IPS DF 4.7 (cell line): ENCODE measurements around the gene PCDHA6.
"Not testable (repeated sequence)": the region's sequence is repeated elsewhere in the genome, so short reads cannot be mapped to it uniquely, and the experiment has no call there.

ENCODE experiments used
- DNase-seq: peaks from one replicate; pipeline ENCODE4 v3.0.0-alpha.2; 2013; ENCODE audit warnings: low spot score; ENCODE audit errors: extremely low read depth

Gene PCDHA6

DNA sequence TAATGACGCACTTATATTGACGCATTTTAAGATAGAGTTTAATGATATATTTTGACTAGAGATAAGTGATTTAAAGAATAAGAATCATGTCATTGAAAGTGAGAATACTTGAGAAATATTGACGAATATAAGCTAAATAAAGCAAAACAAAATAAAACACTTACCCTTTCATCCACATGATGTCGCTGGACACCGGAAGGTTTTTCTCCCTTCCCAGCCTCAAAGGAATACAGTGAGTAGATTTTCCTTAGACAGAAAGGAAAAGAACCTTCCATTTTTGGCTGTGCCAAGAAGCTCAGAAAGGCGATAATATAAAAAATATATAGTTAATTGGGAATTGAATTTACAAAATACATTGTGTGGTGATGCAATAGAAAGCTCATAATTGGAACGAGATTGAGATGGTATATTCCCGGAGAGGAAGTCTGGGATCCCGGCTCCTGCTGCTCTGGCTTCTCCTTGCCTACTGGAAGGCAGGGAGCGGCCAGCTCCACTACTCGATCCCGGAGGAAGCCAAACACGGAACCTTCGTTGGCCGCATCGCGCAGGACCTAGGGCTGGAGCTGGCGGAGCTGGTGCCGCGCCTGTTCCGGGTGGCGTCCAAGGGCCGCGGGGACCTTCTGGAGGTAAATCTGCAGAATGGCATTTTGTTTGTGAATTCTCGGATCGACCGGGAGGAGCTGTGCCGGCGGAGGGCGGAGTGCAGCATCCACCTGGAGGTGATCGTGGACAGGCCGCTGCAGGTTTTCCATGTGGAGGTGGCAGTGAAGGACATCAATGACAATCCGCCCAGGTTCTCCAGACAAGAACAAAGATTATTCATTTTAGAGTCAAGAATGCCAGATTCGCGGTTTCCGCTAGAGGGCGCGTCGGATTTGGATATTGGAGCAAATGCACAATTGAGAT lies 6.1 kb upstream of the PCDHA6 start, which contains the start of gene PCDHA5:
Gene PCDHA5 (plus strand): TSS at position 239 of the 906 bp plus-strand sequence.
- no peak for DNase-seq

GRCh38 chr5:140822281-140822629 lies 5.5 kb upstream of the PCDHA6 start:
- DNase-seq: no peak

DNA sequence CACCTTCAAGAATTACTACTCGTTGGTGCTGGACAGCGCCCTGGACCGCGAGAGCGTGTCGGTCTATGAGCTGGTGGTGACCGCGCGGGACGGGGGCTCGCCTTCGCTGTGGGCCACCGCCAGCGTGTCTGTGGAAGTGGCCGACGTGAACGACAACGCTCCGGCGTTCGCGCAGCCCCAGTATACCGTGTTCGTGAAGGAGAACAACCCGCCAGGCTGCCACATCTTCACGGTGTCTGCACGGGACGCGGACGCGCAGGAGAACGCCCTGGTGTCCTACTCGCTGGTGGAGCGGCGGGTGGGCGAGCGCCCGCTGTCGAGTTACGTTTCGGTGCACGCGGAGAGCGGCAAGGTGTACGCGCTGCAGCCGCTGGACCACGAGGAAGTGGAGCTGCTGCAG lies 4.8 kb upstream of the PCDHA6 start:
- DNase-seq: not testable (repeated sequence)

DNA sequence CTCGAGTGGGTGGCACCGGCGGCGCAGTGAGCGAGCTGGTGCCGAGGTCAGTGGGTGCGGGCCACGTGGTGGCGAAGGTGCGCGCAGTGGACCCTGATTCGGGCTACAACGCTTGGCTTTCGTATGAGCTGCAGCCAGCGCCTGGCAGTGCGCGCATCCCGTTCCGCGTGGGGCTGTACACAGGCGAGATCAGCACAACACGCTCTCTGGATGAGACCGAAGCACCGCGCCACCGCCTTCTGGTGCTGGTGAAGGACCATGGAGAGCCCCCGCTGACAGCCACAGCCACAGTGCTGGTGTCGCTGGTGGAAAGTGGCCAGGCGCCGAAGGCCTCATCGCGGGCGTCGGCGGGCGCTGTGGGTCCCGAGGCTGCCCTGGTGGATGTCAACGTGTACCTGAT lies 4.3 kb upstream of the PCDHA6 start:
- DNase-seq: no peak

GRCh38 chr5:140828362-140828737 lies 590 bp downstream of the PCDHA6 start:
- no peak for DNase-seq

DNA sequence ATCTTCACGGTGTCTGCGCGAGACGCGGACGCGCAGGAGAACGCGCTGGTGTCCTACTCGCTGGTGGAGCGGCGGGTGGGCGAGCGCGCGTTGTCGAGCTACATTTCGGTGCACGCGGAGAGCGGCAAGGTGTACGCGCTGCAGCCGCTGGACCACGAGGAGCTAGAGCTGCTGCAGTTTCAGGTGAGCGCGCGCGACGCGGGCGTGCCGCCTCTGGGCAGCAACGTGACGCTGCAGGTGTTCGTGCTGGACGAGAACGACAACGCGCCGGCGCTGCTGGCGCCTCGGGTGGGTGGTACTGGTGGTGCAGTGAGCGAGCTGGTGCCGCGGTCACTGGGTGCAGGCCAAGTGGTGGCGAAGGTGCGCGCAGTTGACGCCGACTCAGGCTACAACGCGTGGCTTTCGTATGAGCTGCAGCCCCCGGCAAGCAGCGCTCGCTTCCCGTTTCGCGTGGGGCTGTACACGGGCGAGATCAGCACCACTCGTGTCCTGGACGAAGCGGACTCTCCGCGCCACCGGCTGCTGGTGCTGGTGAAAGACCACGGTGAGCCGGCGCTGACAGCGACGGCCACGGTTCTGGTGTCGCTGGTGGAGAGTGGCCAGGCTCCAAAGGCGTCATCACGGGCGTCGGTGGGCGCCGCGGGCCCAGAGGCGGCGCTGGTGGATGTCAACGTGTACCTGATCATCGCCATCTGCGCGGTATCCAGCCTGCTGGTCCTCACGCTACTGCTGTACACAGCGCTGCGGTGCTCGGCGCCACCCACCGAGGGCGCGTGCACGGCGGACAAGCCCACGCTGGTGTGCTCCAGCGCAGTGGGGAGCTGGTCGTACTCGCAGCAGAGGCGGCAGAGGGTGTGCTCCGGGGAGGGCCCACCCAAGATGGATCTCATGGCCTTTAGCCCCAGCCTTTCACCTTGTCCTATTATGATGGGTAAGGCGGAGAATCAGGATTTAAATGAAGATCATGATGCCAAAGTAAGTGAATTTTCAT lies 2.0 kb downstream of the PCDHA6 start:
- DNase-seq: not testable (repeated sequence)

DNA sequence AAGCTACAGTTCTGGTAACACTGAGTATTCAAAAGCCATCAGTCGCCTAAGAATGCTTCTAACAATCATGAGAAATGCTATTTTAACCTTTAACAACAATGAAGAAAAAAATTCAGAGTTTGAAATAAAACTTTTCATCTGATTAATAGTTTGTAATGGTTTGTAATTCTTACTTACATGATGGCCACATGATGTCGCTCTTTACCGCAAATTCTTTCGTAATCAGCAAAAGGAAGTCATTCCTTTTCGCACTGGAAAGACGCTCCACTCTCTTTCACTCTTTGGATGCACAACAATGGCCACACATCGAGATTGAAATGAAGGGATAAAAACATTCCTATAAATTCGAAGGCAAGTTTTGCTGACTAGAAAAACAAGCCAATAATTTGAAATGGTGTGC lies 6.2 kb downstream of the PCDHA6 start, which contains the start of gene PCDHA7:
Gene PCDHA7 (plus strand): TSS at position 277 of the 400 bp plus-strand sequence. CDS start 115 bp downstream, at position 392.
- DNase-seq: no peak

DNA sequence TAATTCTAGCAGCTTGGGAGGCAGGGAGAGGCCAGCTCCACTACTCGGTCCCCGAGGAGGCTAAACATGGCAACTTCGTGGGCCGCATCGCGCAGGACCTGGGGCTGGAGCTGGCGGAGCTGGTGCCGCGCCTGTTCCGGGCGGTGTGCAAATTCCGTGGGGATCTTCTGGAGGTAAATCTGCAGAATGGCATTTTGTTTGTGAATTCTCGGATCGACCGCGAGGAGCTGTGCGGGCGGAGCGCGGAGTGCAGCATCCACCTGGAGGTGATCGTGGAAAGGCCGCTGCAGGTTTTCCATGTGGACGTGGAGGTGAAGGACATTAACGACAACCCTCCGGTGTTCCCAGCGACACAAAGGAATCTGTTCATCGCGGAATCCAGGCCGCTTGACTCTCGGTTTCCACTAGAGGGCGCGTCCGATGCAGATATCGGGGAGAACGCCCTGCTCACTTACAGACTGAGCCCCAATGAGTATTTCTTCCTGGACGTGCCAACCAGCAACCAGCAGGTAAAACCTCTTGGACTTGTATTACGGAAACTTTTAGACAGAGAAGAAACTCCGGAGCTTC lies 6.8 kb downstream of the PCDHA6 start:
- not testable (repeated sequence) for DNase-seq

DNA sequence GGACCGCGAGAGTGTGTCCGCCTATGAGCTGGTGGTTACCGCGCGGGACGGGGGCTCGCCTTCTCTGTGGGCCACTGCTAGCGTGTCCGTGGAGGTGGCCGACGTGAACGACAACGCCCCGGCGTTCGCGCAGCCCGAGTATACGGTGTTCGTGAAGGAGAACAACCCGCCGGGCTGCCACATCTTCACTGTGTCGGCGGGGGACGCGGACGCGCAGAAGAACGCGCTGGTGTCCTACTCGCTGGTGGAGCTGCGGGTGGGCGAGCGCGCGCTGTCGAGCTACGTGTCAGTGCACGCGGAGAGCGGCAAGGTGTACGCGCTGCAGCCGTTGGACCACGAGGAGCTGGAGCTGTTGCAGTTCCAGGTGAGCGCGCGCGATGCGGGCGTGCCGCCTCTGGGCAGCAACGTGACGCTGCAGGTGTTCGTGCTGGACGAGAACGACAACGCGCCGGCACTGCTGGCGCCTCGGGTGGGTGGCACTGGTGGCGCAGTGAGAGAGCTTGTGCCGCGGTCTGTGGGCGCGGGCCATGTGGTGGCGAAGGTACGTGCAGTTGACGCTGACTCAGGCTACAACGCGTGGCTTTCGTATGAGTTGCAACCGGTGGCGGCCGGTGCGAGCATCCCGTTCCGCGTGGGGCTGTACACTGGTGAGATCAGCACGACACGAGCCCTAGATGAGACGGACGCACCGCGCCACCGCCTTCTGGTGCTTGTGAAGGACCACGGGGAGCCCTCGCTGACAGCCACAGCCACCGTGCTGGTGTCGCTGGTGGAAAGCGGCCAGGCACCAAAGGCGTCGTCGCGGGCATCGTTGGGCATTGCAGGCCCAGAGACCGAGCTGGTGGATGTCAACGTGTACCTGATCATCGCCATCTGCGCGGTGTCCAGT lies 8.1 kb downstream of the PCDHA6 start:
- no peak for DNase-seq

DNA sequence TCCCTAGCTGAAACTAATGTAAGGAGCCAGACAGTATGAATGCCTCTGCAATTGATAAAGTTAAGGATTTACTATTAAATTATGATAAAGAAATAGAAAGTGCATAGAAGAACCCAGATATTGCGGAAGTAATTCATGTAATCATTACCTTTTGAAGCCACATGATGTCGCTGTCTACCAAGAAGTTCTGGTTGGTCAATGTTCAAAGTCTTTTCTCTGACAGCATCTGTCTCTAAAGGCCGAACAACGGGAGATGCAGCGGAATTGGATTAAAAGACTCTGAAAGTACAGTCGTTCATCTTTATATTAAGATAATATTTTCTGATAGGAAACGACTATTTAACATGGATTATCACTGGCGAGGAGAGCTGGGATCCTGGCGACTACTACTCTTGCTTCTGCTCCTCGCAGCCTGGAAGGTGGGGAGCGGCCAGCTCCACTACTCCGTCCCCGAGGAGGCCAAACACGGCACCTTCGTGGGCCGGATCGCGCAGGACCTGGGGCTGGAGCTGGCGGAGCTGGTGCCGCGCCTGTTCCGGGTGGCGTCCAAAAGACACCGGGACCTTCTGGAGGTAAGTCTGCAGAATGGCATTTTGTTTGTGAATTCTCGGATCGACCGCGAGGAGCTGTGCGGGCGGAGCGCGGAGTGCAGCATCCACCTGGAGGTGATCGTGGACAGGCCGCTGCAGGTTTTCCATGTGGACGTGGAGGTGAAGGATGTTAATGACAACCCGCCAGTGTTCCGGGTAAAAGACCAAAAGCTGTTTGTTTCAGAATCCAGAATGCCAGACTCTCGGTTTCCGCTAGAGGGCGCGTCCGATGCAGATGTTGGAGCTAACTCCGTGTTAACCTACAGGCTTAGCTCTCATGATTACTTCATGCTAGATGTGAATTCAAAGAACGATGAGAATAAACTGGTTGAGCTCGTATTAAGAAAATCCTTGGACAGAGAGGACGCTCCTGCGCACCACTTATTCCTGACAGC lies 13.5 kb downstream of the PCDHA6 start, which contains the start of gene PCDHA8:
Gene PCDHA8 (plus strand): TSS at position 210 of the 985 bp plus-strand sequence. CDS start 135 bp downstream, at position 345.
- no peak for DNase-seq

DNA sequence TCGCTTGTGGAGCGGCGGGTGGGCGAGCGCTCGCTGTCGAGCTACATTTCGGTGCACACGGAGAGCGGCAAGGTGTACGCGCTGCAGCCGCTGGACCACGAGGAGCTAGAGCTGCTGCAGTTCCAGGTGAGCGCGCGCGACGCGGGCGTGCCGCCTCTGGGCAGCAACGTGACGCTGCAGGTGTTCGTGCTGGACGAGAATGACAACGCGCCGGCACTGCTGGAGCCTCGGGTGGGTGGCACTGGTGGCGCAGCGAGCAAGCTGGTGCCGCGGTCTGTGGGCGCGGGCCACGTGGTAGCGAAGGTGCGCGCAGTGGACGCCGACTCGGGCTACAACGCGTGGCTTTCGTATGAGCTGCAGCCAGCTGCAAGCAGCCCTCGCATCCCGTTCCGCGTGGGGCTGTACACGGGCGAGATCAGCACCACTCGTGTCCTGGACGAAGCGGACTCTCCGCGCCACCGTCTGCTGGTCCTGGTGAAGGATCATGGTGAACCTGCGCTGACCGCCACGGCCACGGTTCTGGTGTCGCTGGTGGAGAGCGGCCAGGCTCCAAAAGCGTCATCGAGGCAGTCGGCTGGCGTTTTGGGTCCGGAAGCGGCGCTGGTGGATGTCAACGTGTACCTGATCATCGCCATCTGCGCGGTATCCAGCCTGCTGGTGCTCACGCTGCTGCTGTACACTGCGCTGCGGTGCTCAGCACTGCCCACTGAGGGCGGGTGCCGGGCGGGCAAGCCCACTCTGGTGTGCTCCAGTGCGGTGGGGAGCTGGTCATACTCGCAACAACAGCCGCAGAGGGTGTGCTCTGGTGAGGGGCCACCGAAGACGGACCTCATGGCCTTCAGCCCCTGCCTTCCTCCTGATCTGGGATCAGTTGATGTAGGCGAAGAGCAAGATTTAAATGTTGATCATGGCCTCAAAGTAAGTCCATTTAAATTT lies 15.3 kb downstream of the PCDHA6 start:
- DNase-seq: no peak

DNA sequence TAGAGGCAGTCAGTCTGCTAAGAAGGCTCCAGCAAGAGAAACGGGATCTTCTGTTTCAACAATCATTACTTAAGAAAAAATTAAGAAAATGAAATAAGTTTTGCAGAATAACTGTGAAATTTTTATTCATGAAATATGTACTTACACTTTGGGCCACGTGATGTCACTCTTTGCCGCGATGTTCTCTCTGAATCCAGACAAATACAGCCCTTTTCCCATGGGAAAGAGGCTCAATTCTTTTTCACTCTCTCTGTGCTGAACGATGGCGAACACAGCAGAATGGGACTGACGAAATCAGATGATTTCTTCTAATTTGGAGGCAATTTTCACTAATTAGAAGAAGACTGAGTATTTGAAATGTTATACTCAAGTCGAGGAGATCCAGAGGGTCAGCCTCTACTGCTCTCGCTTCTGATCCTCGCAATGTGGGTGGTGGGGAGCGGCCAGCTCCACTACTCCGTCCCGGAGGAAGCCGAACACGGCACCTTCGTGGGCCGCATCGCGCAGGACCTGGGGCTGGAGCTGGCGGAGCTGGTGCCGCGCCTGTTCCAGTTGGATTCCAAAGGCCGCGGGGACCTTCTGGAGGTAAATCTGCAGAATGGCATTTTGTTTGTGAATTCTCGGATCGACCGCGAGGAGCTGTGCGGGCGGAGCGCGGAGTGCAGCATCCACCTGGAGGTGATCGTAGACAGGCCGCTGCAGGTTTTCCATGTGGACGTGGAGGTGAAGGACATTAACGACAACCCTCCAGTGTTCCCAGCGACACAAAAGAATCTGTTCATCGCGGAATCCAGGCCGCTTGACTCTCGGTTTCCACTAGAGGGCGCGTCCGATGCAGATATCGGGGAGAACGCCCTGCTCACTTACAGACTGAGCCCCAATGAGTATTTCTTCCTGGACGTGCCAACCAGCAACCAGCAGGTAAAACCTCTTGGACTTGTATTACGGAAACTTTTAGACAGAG lies 20.7 kb downstream of the PCDHA6 start, which contains the start of gene PCDHA9:
Gene PCDHA9 (plus strand): TSS at position 244 of the 964 bp plus-strand sequence. CDS start 114 bp downstream, at position 358.
- DNase-seq: not testable (repeated sequence)

- DNase-seq: not testable (repeated sequence)
Observed at GRCh38 chr5:140849831-140850634, 22.3 kb downstream of the PCDHA6 start.

GRCh38 chr5:140855772-140856674 lies 28.3 kb downstream of the PCDHA6 start, which contains the start of gene PCDHA10:
Gene PCDHA10 (plus strand): TSS chr5:140855897. CDS start chr5:140856049, 152 bp downstream.
- no peak for DNase-seq
